Mesodermal cell (in vitro differentiated cells): ENCODE data around the gene PTH2R.
"Not testable (repeated sequence)": the region's sequence is repeated elsewhere in the genome, so short reads cannot be mapped to it uniquely, and the experiment has no call there.

ENCODE experiments used
- H3K27ac ChIP-seq: 2 replicates; pipeline ENCODE4 v1.7.0; 2013; ENCODE audit warnings: mild to moderate bottlenecking, low read depth, low read length, moderate library complexity; ENCODE audit not compliant: severe bottlenecking
- H3K36me3 ChIP-seq: 2 replicates; pipeline ENCODE4 v1.7.1; 2013; ENCODE audit warnings: mild to moderate bottlenecking, low read length, moderate library complexity; ENCODE audit not compliant: control insufficient read depth, insufficient read depth
- H3K4me1 ChIP-seq: one replicate; pipeline ENCODE4 v1.7.1; 2013; ENCODE audit warnings: mild to moderate bottlenecking, low read length; ENCODE audit not compliant: insufficient read depth, control insufficient read depth, poor library complexity, severe bottlenecking
- H3K4me3 ChIP-seq: 2 replicates; pipeline ENCODE4 v1.7.0; 2013; ENCODE audit warnings: low read length, control low read depth, mild to moderate bottlenecking; ENCODE audit not compliant: insufficient read depth, poor library complexity, severe bottlenecking; ENCODE audit errors: extremely low read depth
- H3K9me3 ChIP-seq: 2 replicates; pipeline ENCODE4 v1.7.1; 2013; ENCODE audit warnings: mild to moderate bottlenecking, low read length, moderate library complexity; ENCODE audit not compliant: control insufficient read depth
- WGBS, 2 experiments: methylation state at CpG; one replicate each; pipeline ENCODE4 v1.1.5; 2013; ENCODE audit warnings: missing lambda C conversion rate in 2 of 2; ENCODE audit not compliant: insufficient coverage in 2 of 2; 5-methylcytosine and 5-hydroxymethylcytosine counted together

Gene PTH2R

DNA sequence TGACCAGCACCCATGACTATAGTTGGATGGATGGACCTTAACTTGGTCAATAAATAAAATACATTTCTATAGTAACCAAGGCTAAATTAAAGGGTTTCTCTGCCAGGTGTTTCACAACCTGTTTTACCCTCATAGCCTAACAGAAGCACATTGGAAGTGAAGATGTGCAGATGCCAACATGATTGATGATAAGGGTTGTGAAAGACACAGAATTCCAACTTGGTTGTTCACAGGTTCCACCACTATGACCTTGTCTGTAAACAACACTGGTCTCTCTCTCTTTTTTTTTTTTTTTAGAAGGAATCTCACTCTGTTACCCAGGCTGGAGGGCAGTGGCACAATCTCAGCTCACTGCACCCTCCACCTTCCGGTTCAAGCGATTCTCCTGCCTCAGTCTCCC is 37.5 kb upstream of the PTH2R start:
- H3K4me3 ChIP-seq = no peak overlapping the region
- 89% methylated on average over 2 of the region's 2 CpGs; no CpG with 5 or more reads in 1 of the 2 experiments for WGBS, 2 experiments
- H3K9me3 ChIP-seq = peaks cover 4% of the 10 kb centered on the region
- H3K27ac ChIP-seq = no peak overlapping the region
- H3K36me3 ChIP-seq = no peaks in the 10 kb centered on the region
- H3K4me1 ChIP-seq = no peaks in the 10 kb centered on the region

DNA sequence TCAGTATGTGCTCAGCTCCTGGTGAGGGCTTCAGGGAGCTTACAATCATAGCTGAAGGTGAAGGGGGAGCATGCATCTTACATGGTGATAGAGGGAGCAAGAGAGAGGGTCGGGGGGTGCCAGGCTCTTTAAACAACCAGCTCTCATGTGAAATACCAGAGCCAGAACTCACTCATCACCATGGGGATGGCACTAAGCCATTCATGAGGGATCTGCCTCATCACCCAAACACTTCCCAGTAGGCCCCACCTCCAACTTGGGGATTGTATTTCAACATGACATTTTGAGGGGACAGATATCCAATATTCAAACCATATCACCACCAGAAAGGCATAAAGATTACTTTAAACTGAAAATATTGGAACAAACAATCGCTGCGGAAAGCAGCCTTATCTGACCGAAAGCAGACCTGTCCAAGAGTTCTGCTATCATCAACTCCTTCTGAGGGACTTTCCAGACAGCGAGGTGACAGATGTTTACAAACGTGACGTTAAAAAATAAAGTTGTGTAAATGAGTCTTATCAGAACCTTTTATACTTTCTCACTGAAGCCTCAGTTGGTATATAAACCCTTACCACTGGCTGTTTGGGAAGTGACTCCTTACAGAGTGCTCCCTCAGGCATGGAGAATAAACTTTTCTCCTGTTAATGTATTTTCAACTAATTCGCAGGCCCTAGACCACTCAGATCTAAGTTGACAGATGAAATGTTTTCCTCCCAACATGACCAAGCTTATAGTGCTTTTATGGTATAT is 35.5 kb upstream of the PTH2R start:
- H3K9me3 ChIP-seq = no peaks in the 10 kb centered on the region
- H3K4me1 ChIP-seq = no peaks in the 10 kb centered on the region
- H3K27ac ChIP-seq = no peak overlapping the region
- WGBS, 2 experiments = 85 to 100% methylated on average over 3 to 4 of the region's 8 CpGs
- no peaks in the 10 kb centered on the region for H3K36me3 ChIP-seq
- no peak overlapping the region for H3K4me3 ChIP-seq

DNA sequence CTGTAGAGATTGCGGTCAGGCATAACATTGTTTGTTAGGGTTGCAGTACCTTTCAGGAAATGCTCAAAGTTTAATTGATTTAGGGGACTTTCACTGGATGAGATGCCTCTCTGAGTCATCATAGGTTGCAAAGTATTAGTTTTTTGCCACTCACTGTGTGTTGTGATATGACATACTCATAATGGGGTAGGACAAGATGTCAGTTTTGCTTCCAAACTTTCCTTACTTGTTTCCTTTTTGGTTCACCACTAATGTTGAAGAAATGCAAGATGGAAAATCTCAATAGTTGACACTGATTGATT is 35.0 kb upstream of the PTH2R start:
- Histone ChIP-seq H3K27ac (no peak overlapping the region), H3K9me3 (no peaks in the 10 kb centered on the region), H3K36me3 (no peaks in the 10 kb centered on the region), H3K4me3 (no peak overlapping the region), H3K4me1 (no peaks in the 10 kb centered on the region)
- 20% methylated on average over 1 of the region's 1 CpG; no CpG with 5 or more reads in 1 of the 2 experiments for WGBS, 2 experiments

DNA sequence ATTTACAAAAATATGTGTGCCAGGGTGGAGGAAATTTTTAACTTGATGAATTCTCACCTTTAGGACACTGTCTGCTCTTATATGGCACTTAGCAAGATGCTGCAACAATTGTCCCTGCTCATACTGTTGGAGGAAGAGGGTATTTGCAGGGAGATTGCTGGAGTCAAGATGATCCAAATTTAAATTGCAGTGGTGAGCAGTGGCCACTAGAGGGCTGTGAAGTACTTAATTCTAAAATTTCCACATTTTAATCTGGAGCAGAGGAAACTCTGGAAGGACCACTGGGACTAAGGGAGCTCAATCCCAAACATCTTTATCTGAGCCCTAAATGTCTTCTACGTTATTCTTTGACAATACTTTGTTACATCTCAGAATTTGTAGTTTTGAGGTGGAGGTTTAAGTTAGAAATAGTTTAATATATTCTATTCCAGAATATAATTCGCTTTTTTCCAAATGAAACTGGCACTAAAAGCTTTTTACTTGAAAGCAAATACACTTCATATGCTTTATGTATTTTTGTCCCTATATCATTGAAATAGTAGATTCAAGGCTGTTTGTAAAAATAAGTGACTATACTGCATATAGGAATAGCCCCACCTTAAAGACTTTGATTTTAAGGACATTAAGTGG is 33.0 kb upstream of the PTH2R start:
- no peaks in the 10 kb centered on the region for H3K9me3 ChIP-seq
- H3K4me1 ChIP-seq = no peaks in the 10 kb centered on the region
- no CpG with 5 or more reads among the region's 2 CpGs for WGBS, 2 experiments
- H3K27ac ChIP-seq = no peak overlapping the region
- no peak overlapping the region for H3K4me3 ChIP-seq
- H3K36me3 ChIP-seq = no peaks in the 10 kb centered on the region

DNA sequence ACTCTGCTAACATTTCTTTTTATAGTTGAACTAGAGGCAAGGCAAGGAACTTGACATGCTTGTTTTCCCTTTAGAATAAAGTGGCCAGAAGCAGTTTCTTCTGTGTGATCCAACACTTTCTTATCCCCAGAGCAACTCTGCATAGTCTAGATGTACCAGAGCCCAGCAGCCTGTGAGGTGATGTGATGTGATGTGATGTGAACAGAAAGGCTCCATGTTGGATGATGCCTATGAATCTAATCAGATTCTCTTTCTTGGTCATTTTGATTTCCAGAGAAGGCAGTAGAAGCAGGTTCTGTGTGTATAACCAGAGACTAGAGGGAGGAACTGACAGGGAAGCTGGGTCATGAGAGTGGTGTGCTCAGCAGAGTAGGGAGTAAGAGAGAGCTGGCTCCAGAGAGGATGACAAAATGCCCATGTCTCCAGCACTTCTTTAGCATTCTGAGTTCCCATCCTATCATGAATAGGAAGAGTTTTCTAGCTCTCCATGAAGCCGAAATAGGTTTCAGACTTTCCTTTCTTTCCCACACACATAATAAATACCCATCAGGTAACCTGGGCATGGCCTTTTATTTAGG is 31.0 kb upstream of the PTH2R start:
- Histone ChIP-seq H3K27ac (no peak overlapping the region), H3K4me3 (no peak overlapping the region), H3K4me1 (no peaks in the 10 kb centered on the region), H3K9me3 (no peaks in the 10 kb centered on the region), H3K36me3 (no peaks in the 10 kb centered on the region)
- 44 to 64% methylated on average over 1 of the region's 1 CpG for whole genome bisulfite sequencing, 2 experiments

DNA sequence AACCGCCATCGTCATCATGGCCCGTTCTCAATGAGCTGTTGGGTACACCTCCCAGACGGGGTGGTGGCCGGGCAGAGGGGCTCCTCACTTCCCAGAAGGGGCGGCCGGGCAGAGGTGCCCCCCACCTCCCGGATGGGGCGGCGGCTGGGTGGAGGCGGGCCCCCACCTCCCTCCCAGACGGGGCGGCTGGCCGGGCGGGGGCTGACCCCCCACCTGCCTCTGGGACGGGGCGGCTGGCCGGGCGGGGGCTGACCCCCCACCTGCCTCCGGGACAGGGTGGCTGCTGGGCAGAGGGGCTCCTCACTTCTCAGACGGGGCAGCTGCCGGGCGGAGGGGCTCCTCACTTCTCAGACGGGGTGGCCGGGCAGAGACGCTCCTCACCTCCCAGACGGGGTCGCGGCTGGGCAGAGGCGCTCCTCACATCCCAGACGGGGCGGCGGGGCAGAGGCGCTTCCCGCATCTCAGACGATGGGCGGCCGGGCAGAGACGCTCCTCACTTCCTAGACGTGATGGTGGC is 29.2 kb upstream of the PTH2R start:
- 100% methylated on average over 2 of the region's 40 CpGs; no CpG with 5 or more reads in 1 of the 2 experiments for WGBS, 2 experiments

DNA sequence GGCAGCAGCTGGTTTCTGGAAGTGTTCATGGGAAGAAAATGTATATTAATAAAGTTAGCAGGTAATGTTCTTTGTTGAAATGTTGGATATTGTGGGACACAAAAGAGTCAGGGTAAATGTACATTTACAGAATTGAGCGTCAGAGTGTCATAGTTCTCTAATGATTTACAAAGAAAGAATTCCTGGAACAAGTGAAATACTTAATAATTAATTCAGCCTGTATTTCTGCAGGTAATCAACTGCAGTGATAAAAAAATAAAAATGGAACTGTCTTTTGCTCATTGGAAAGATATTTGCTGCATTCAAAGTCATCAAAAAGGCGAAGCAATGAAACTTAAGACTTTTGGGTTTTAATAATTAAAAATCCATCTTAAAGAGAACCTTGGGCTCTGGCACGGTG is 27.4 kb upstream of the PTH2R start:
- H3K27ac ChIP-seq = no peak overlapping the region
- 71 to 83% methylated on average over 1 of the region's 3 CpGs for WGBS, 2 experiments
- H3K4me3 ChIP-seq = no peak overlapping the region
- no peaks in the 10 kb centered on the region for H3K4me1 ChIP-seq
- H3K36me3 ChIP-seq = no peaks in the 10 kb centered on the region
- no peaks in the 10 kb centered on the region for H3K9me3 ChIP-seq

More for the DNA sequence above, 29.2 kb upstream of the PTH2R start:
- not testable (repeated sequence) for H3K4me3 ChIP-seq, H3K9me3 ChIP-seq, H3K4me1 ChIP-seq, H3K27ac ChIP-seq, H3K36me3 ChIP-seq

DNA sequence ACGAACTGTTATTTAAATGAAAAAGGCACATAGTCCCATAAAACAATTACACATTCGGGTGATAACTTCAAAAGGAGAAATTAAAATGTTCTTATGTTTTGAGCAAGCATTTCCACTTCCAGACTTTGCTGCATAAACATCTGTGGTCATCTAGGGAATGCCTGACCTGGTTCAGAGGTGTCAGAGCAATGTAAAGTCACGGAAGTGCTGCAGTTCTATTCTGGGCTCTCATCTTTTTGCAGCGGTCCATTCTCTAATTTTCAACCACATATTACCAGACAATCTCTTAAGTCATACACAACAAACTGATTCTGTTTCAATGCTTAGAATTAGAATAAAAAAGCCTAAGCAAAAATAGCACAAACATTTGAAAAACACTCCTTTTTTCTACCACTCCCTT is 22.0 kb upstream of the PTH2R start:
- Histone ChIP-seq H3K27ac (no peak overlapping the region), H3K4me3 (no peak overlapping the region), H3K36me3 (no peaks in the 10 kb centered on the region), H3K9me3 (no peaks in the 10 kb centered on the region), H3K4me1 (no peaks in the 10 kb centered on the region)
- WGBS, 2 experiments = 94 to 100% methylated on average over 2 of the region's 4 CpGs

DNA sequence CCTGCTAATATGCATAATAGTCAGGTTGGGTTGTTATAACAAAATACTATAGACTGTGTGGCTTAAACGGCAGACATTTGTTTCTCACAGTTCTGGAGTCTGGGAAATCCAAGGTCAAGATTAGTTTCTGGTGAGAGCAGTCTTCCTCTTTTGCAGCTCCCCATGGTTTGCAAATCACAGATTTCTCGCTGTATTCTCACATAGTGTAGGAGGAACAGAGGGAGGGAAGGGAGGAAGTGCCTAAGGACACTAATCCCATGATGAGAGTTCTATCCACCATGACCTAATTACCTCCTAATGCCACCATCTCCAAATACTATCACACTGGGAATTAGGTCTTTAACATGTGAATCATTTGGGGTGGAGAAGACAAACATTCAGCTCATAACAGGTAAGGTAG is 20.1 kb upstream of the PTH2R start:
- Histone ChIP-seq H3K9me3 (no peaks in the 10 kb centered on the region), H3K36me3 (no peaks in the 10 kb centered on the region), H3K4me3 (no peak overlapping the region), H3K4me1 (no peaks in the 10 kb centered on the region), H3K27ac (no peak overlapping the region)
- no CpG with 5 or more reads among the region's 2 CpGs for WGBS, 2 experiments

DNA sequence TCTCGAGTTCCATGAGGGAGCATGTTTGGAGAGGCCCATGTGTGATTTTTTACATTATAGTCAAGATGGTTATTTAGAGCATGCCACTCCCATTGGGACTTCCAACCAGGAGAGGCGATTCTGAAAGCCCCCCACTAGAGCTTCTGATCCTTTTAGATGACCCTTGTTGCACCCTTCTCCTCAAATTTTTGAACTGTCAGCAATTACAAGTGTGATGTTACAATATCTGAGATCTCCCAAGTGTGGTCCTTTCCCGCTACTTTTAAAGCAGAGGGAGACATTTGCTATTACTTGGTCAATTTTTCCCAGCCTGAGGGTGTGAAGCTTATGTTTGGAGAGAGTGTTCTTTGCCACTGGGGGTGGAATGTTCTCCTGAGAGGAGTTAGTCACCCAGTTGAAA is 16.7 kb upstream of the PTH2R start:
- Histone ChIP-seq H3K36me3 (no peaks in the 10 kb centered on the region), H3K4me1 (no peaks in the 10 kb centered on the region), H3K9me3 (peaks cover 14% of the 10 kb centered on the region), H3K4me3 (no peak overlapping the region), H3K27ac (no peak overlapping the region)
- 75 to 100% methylated on average over 1 of the region's 3 CpGs for WGBS, 2 experiments

DNA sequence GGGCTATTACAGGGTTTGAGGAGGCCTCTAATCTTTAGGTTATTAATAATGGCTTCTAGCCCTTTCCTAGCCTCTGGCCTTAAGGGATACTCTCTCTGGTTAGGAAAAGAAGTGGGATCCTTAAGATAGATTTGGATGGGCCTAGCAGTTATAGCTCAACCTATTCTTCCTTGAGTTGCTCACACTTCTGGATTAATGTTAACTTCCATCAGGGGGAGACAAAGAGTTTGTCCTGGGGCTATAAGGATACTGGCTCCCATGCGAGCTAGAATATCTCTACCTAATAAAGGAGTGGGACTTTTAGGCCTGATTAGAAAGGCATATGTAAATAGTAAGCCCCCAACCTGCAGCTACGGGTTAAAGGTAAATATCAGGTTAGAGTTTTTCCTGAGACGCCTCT is 14.3 kb upstream of the PTH2R start:
- no peak overlapping the region for H3K27ac ChIP-seq
- 83% methylated on average over 2 of the region's 3 CpGs; no CpG with 5 or more reads in 1 of the 2 experiments for WGBS, 2 experiments
- no peaks in the 10 kb centered on the region for H3K4me1 ChIP-seq
- no peaks in the 10 kb centered on the region for H3K36me3 ChIP-seq
- no peak overlapping the region for H3K4me3 ChIP-seq
- H3K9me3 ChIP-seq = peaks cover 14% of the 10 kb centered on the region
